Endothelial cell (in vitro differentiated cells): ENCODE data around the gene INPP5J. TPM values are rescaled to one million over a fixed set of nuclear protein-coding genes. Genes with fewer than 3 reads are reported as not detected.

ENCODE experiments used
- DNase-seq: peaks from one replicate; pipeline ENCODE4 v3.0.0; 2021; ENCODE audit warnings: low spot score
- H3K27ac Mint-ChIP-seq: one replicate; pipeline ENCODE4 v1.8.0; 2021; ENCODE audit warnings: mixed read lengths, inconsistent platforms; ENCODE audit not compliant: unreplicated experiment
- H3K27me3 Mint-ChIP-seq: one replicate; pipeline ENCODE4 v1.8.0; 2021; ENCODE audit warnings: mild to moderate bottlenecking, moderate library complexity, mixed read lengths, inconsistent platforms; ENCODE audit not compliant: unreplicated experiment
- H3K36me3 Mint-ChIP-seq: one replicate; pipeline ENCODE4 v1.8.0; 2021; ENCODE audit warnings: mild to moderate bottlenecking, low read depth, mixed read lengths, inconsistent platforms; ENCODE audit not compliant: unreplicated experiment
- H3K4me1 Mint-ChIP-seq: one replicate; pipeline ENCODE4 v1.8.0; 2021; ENCODE audit warnings: mild to moderate bottlenecking, mixed read lengths, inconsistent platforms; ENCODE audit not compliant: unreplicated experiment
- H3K4me3 Mint-ChIP-seq: one replicate; pipeline ENCODE4 v1.8.0; 2021; ENCODE audit warnings: mild to moderate bottlenecking, mixed read lengths, inconsistent platforms; ENCODE audit not compliant: unreplicated experiment
- H3K9me3 Mint-ChIP-seq: one replicate; pipeline ENCODE4 v1.8.0; 2021; ENCODE audit warnings: mixed read lengths, inconsistent platforms; ENCODE audit not compliant: unreplicated experiment
- CTCF ChIP-seq: fragments of 200-600 bp; sonication (generic); IDR thresholded peaks from one replicate; pipeline ENCODE4 v1.5.0; 2021; ENCODE audit warnings: antibody characterized with exemption; ENCODE audit not compliant: unreplicated experiment
- total RNA-seq: library from RNA; stranded (reverse); fragmentation: NEBNext Ultra II Directional; extraction: Animal tissue kit (Norgen Biotek cat#: 25700); gene quantifications from one replicate; pipeline ENCODE4 v1.2.1, GENCODE V29; 2021; ENCODE audit not compliant: unreplicated experiment

The INPP5J gene
- total RNA-seq, 1 donor from 2014 or later: 2.8 TPM

- TF ChIP-seq CTCF: no peak
- Mint-ChIP-seq H3K27ac (no peak overlapping the region), H3K4me1 (peaks cover 3% of the 10 kb centered on the region), H3K9me3 (no peaks in the 10 kb centered on the region), H3K36me3 (peaks cover 4% of the 10 kb centered on the region), H3K27me3 (no peaks in the 10 kb centered on the region), H3K4me3 (no peak overlapping the region)
- DNase-seq: no peak
Observed at GRCh38 chr22:31173386-31174145, 50.8 kb downstream of the INPP5J start.

- Mint-ChIP-seq H3K4me1 (peaks cover 3% of the 10 kb centered on the region), H3K27ac (no peak overlapping the region), H3K36me3 (peaks cover 12% of the 10 kb centered on the region), H3K9me3 (no peaks in the 10 kb centered on the region), H3K4me3 (no peak overlapping the region), H3K27me3 (no peaks in the 10 kb centered on the region)
- TF ChIP-seq CTCF: no peak
- no peak for DNase-seq
Observed at GRCh38 chr22:31176923-31177322, 54.2 kb downstream of the INPP5J start.

GRCh38 chr22:31177420-31178162 is 54.8 kb downstream of the INPP5J start:
- no peak overlapping the region for H3K4me3 Mint-ChIP-seq
- H3K4me1 Mint-ChIP-seq: peaks cover 3% of the 10 kb centered on the region
- TF ChIP-seq CTCF: no peak
- peaks cover 12% of the 10 kb centered on the region for H3K36me3 Mint-ChIP-seq
- no peaks in the 10 kb centered on the region for H3K27me3 Mint-ChIP-seq
- DNase-seq: no peak
- no peaks in the 10 kb centered on the region for H3K9me3 Mint-ChIP-seq
- no peak overlapping the region for H3K27ac Mint-ChIP-seq

DNA sequence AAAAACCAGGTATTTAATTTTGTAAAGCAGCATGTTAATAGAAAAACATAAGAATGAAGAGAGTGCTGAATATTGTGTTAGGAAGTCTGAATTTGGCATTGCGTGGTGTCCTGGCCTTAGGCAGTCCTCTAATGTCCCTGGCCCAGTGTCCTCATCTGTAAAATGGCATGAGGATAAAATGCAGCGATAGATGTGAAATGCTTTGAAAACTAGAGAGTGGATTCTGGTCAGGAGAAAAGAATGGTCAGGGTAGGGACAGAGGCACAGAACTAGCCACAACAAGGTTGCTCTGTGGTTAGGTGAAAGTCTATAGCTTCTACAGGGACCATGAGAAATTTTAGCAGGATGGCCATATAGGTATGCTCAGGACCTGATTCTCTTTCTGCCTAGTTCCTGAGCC is 56.1 kb downstream of the INPP5J start:
- Mint-ChIP-seq H3K4me1 (no peaks in the 10 kb centered on the region), H3K27ac (no peak overlapping the region), H3K36me3 (peaks cover 12% of the 10 kb centered on the region), H3K4me3 (no peak overlapping the region), H3K27me3 (no peaks in the 10 kb centered on the region), H3K9me3 (no peaks in the 10 kb centered on the region)
- DNase-seq: no peak
- TF ChIP-seq CTCF: no peak

GRCh38 chr22:31179345-31179744 is 56.6 kb downstream of the INPP5J start:
- H3K9me3 Mint-ChIP-seq: no peaks in the 10 kb centered on the region
- no peaks in the 10 kb centered on the region for H3K27me3 Mint-ChIP-seq
- H3K36me3 Mint-ChIP-seq: peaks cover 12% of the 10 kb centered on the region
- no peak for TF ChIP-seq CTCF
- H3K27ac Mint-ChIP-seq: no peak overlapping the region
- H3K4me1 Mint-ChIP-seq: no peaks in the 10 kb centered on the region
- no peak for DNase-seq
- H3K4me3 Mint-ChIP-seq: no peak overlapping the region
